ENCODE data around the gene XPO4. TPM values are rescaled to one million over a fixed set of nuclear protein-coding genes. Genes with fewer than 3 reads are reported as not detected.

XPO4 gene
- total and polyA plus RNA-seq, 2 donors (not counting 1 experiment from before 2014, with no cell fraction given) = 10.5 to 17.2 TPM

- Histone ChIP-seq H3K36me3 (ENCODE audit: control insufficient read depth, insufficient read depth, low read length) (no peaks in the 10 kb centered on the region), H4K20me1 (ENCODE audit: control insufficient read depth, extremely low read depth, insufficient read depth, low read length) (no peaks in the 10 kb centered on the region), H3K4me2 (ENCODE audit: extremely low read depth, insufficient read depth, low read length) (peak overlapping the region; percentile 92), H3K27ac (ENCODE audit: insufficient read depth, low read length) (peak overlapping the region; percentile 95), H2AFZ (ENCODE audit: low read length) (peak overlapping the region; percentile 92), H3K4me1 (ENCODE audit: control insufficient read depth, extremely low read depth, insufficient read depth, low read length) (peaks cover 2% of the 10 kb centered on the region), H3K79me2 (ENCODE audit: control insufficient read depth, insufficient read depth, low read length) (peaks cover 42% of the 10 kb centered on the region), H3K9ac (ENCODE audit: insufficient read depth, low read length) (peak overlapping the region; percentile 96), H3K4me3 (replicated peaks in 1 of 4; ENCODE audit: control extremely low read depth in 1 of 4, insufficient read depth in 1 of 4, low read depth in 3 of 4, low read length in 4 of 4) (peak overlapping the region; percentile 48 to 97 (median 88)), H3K9me3 (ENCODE audit: control insufficient read depth, insufficient read depth, low read depth, low read length) (no peaks in the 10 kb centered on the region), H3K27me3 (ENCODE audit: control insufficient read depth, insufficient read depth, low read length) (no peaks in the 10 kb centered on the region)
- no peak for TF ChIP-seq EZH2 (IDR thresholded peaks at IDR 0.05; ENCODE audit: low read length, missing control alignments)
- no peak for TF ChIP-seq CTCF (conservative IDR thresholded peaks at IDR 0.05 in 1 of 2, IDR thresholded peaks at IDR 0.05 in 1 of 2; ENCODE audit: low read depth in 1 of 2, low read length in 2 of 2)
- DNase-seq (ENCODE audit: low read depth in 2 of 2) = no peak
Observed at GRCh38 chr13:20903164-20903475, 574 bp upstream of the XPO4 start.

- Histone ChIP-seq H3K4me3 (replicated peaks in 1 of 4; ENCODE audit: control extremely low read depth in 1 of 4, insufficient read depth in 1 of 4, low read depth in 3 of 4, low read length in 4 of 4) (peak overlapping the region; percentile 94 to 98 (median 97)), H3K27me3 (ENCODE audit: control insufficient read depth, insufficient read depth, low read length) (no peaks in the 10 kb centered on the region), H3K79me2 (ENCODE audit: control insufficient read depth, insufficient read depth, low read length) (peaks cover 47% of the 10 kb centered on the region), H3K9me3 (ENCODE audit: control insufficient read depth, insufficient read depth, low read depth, low read length) (no peaks in the 10 kb centered on the region), H4K20me1 (ENCODE audit: control insufficient read depth, extremely low read depth, insufficient read depth, low read length) (no peaks in the 10 kb centered on the region), H3K36me3 (ENCODE audit: control insufficient read depth, insufficient read depth, low read length) (no peaks in the 10 kb centered on the region), H3K27ac (ENCODE audit: insufficient read depth, low read length) (peak overlapping the region; percentile 95), H3K9ac (ENCODE audit: insufficient read depth, low read length) (peak overlapping the region; percentile 96), H3K4me2 (ENCODE audit: extremely low read depth, insufficient read depth, low read length) (peak overlapping the region; percentile 99), H2AFZ (ENCODE audit: low read length) (peak overlapping the region; percentile 83), H3K4me1 (ENCODE audit: control insufficient read depth, extremely low read depth, insufficient read depth, low read length) (peaks cover 2% of the 10 kb centered on the region)
- DNase-seq (ENCODE audit: low read depth in 2 of 2) = peak; percentile 30 to 33
- TF ChIP-seq CTCF (conservative IDR thresholded peaks at IDR 0.05 in 1 of 2, IDR thresholded peaks at IDR 0.05 in 1 of 2; ENCODE audit: low read depth in 1 of 2, low read length in 2 of 2) (no peak), EZH2 (IDR thresholded peaks at IDR 0.05; ENCODE audit: low read length, missing control alignments) (no peak)
Observed at GRCh38 chr13:20901668-20902437, 693 bp downstream of the XPO4 start.

GRCh38 chr13:20894245-20894644, 8.3 kb downstream of the XPO4 start:
- H3K4me2 ChIP-seq (ENCODE audit: extremely low read depth, insufficient read depth, low read length) = no peak overlapping the region
- no peaks in the 10 kb centered on the region for H4K20me1 ChIP-seq (ENCODE audit: control insufficient read depth, extremely low read depth, insufficient read depth, low read length)
- H3K27me3 ChIP-seq (ENCODE audit: control insufficient read depth, insufficient read depth, low read length) = no peaks in the 10 kb centered on the region
- peaks cover 59% of the 10 kb centered on the region for H3K79me2 ChIP-seq (ENCODE audit: control insufficient read depth, insufficient read depth, low read length)
- no peak overlapping the region for H3K27ac ChIP-seq (ENCODE audit: insufficient read depth, low read length)
- no peak overlapping the region for H3K4me3 ChIP-seq (replicated peaks in 1 of 4; ENCODE audit: control extremely low read depth in 1 of 4, insufficient read depth in 1 of 4, low read depth in 3 of 4, low read length in 4 of 4)
- H3K9ac ChIP-seq (ENCODE audit: insufficient read depth, low read length) = no peak overlapping the region
- H3K4me1 ChIP-seq (ENCODE audit: control insufficient read depth, extremely low read depth, insufficient read depth, low read length) = no peaks in the 10 kb centered on the region
- H3K9me3 ChIP-seq (ENCODE audit: control insufficient read depth, insufficient read depth, low read depth, low read length) = no peaks in the 10 kb centered on the region
- no peak overlapping the region for H2AFZ ChIP-seq (ENCODE audit: low read length)
- DNase-seq (ENCODE audit: low read depth in 2 of 2) = no peak
- no peaks in the 10 kb centered on the region for H3K36me3 ChIP-seq (ENCODE audit: control insufficient read depth, insufficient read depth, low read length)
- no peak for TF ChIP-seq CTCF (conservative IDR thresholded peaks at IDR 0.05 in 1 of 2, IDR thresholded peaks at IDR 0.05 in 1 of 2; ENCODE audit: low read depth in 1 of 2, low read length in 2 of 2)
